Body of pancreas (tissue), 4 donors: ENCODE measurements around the gene KIF24.

Experiments
- POLR2A ChIP-seq, 3 donors: fragments of 450-650 bp; IDR thresholded peaks; one replicate each; pipeline ENCODE4 v1.6.1; 2016; ENCODE audit warnings: antibody characterized with exemption in 3 of 3, mild to moderate bottlenecking in 2 of 3
- TF ChIP-seq, protein P1 (sequence below), 7 experiments: fragments of 450-650 bp in 4 of 7; fragments of 200-600 bp in 3 of 7; sonication (generic) in 3 of 7; IDR thresholded peaks; one replicate each; pipeline ENCODE4 v1.5.1; 2016 to 2019; ENCODE audit warnings: antibody characterized with exemption in 7 of 7

- TF ChIP-seq, protein P1, sequence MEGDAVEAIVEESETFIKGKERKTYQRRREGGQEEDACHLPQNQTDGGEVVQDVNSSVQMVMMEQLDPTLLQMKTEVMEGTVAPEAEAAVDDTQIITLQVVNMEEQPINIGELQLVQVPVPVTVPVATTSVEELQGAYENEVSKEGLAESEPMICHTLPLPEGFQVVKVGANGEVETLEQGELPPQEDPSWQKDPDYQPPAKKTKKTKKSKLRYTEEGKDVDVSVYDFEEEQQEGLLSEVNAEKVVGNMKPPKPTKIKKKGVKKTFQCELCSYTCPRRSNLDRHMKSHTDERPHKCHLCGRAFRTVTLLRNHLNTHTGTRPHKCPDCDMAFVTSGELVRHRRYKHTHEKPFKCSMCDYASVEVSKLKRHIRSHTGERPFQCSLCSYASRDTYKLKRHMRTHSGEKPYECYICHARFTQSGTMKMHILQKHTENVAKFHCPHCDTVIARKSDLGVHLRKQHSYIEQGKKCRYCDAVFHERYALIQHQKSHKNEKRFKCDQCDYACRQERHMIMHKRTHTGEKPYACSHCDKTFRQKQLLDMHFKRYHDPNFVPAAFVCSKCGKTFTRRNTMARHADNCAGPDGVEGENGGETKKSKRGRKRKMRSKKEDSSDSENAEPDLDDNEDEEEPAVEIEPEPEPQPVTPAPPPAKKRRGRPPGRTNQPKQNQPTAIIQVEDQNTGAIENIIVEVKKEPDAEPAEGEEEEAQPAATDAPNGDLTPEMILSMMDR (IDR thresholded peaks at IDR 0.05) = no peak
- peak in 2 of 3 donors; percentile 33 to 57 for TF ChIP-seq POLR2A (IDR thresholded peaks at IDR 0.05)
These were observed 14.0 kb upstream of the KIF24 start for GRCh38 chr9:34343090-34343489.
